Heart left ventricle (tissue), 16 donors: ENCODE measurements around the gene OAS1. TPM values are rescaled to one million over a fixed set of nuclear protein-coding genes. Genes with fewer than 3 reads are reported as not detected.
"Not testable (repeated sequence)": the region's sequence is repeated elsewhere in the genome, so short reads cannot be mapped to it uniquely, and the experiment has no call there.

Experiments used
- ATAC-seq, 4 donors: fragments of 200-7000 bp; cut with Tn5 transposase; one replicate each; pipeline ENCODE4 v1.9.1; 2020 to 2022; ENCODE audit warnings: moderate library complexity in 4 of 4, mild to moderate bottlenecking in 3 of 4, moderate number of reproducible peaks in 1 of 4
- DNase-seq, 5 donors: peaks; one replicate each; pipeline ENCODE4 v3.0.0-alpha.2; 2020
- H3K27ac ChIP-seq, 12 donors: fragments of 200-600 bp; sonication (generic) in 4 of 12; one replicate each; pipeline versions ENCODE4 v1.5.0 to v1.8.0; 2016 to 2022; ENCODE audit warnings: mild to moderate bottlenecking in 2 of 12
- H3K27me3 ChIP-seq, 9 donors: fragments of 200-600 bp; sonication (generic) in 2 of 9; one replicate each; pipeline versions ENCODE4 v1.5.1 to v1.8.0; 2016 to 2022; ENCODE audit warnings: mild to moderate bottlenecking in 3 of 9
- H3K36me3 ChIP-seq, 9 donors: fragments of 200-600 bp; sonication (generic) in 2 of 9; one replicate each; pipeline versions ENCODE4 v1.5.0 to v1.8.0; 2018 to 2022; ENCODE audit warnings: mild to moderate bottlenecking in 2 of 9
- H3K4me1 ChIP-seq, 12 donors: fragments of 200-600 bp; sonication (generic) in 4 of 12; one replicate each; pipeline versions ENCODE4 v1.5.0 to v1.8.0; 2016 to 2022; ENCODE audit warnings: mild to moderate bottlenecking in 3 of 12
- H3K4me3 ChIP-seq, 12 donors: fragments of 200-600 bp; sonication (generic) in 4 of 12; one replicate each; pipeline versions ENCODE4 v1.5.0 to v1.8.0; 2017 to 2022; ENCODE audit warnings: mild to moderate bottlenecking in 9 of 12, moderate library complexity in 4 of 12
- H3K9me3 ChIP-seq, 12 donors: fragments of 200-600 bp; sonication (generic) in 4 of 12; one replicate each; pipeline versions ENCODE4 v1.5.0 to v1.8.0; 2016 to 2022; ENCODE audit warnings: mild to moderate bottlenecking in 1 of 12
- CTCF ChIP-seq, 12 donors: fragments of 200-600 bp; sonication (generic) in 4 of 12; IDR thresholded peaks; one replicate each; pipeline versions ENCODE4 v1.5.0 to v1.8.0; 2018 to 2022; ENCODE audit warnings: antibody characterized with exemption in 12 of 12, mild to moderate bottlenecking in 5 of 12
- POLR2A ChIP-seq, 2 donors: fragments of 450-650 bp; IDR thresholded peaks; one replicate each; pipeline ENCODE4 v1.6.1; 2017; ENCODE audit warnings: antibody characterized with exemption in 2 of 2, mild to moderate bottlenecking in 2 of 2, moderate library complexity in 2 of 2
- WGBS, 4 donors: extraction: QIAGEN DNeasy Blood & Tissue Kit in 2 of 4; methylation state at CpG; one replicate each; pipeline versions ENCODE4 v1.1.5 to v1.1.7; 2013 to 2018; 5-methylcytosine and 5-hydroxymethylcytosine counted together
- intact Hi-C, 10 donors: fragments of 100-400 bp; cut with DNase I; formaldehyde crosslinking; loops; one replicate each; pipeline versions ENCODE4 v1.11.1 to v1.14.2; 2022
- polyA plus RNA-seq, 2 donors: library from polyadenylated mRNA; stranded (reverse); fragments of 200-250 nt; gene quantifications; one replicate each; pipeline ENCODE4 v1.2.3, GENCODE V29; 2013
- total RNA-seq, 9 donors: library from RNA; depleted of rRNA in 2 of 9; stranded (reverse); fragments of >200 nt in 2 of 9; fragmentation: NEBNext Ultra II Directional in 3 of 9; extraction: Animal tissue kit (Norgen Biotek cat#: 25700) in 3 of 9; gene quantifications; one replicate each; pipeline versions ENCODE4 v1.1.0 to v1.2.4, GENCODE V29; 2016 to 2023
- donor health status: ischemic (EF 13 %, LVEDD 7.1; RV severe dilation, severe dysfunction).
- donor health status: healthy with polysubstance abuse.
- donor health status: DM: no; HTN: yes; CAD: no.
- donor health status: DM: no; HTN: no; CAD: no.
- donor health status: ischemic (EF 25% LVEDD 6.9; RV normal size, moderate dysfunction).
- donor health status: ischemic (EF 25% LVEDD 5.7; RV mildly dilated, moderate dysfunction).
- donor health status: healthy.
- donor health status: DM: yes; HTN: yes; CAD: no.
- donor health status: ischemic (EF 35%, LVEDD 5.7; RV mildly dilated, moderate dysfunction).
- donor health status: nonischemic (EF 11% LVEDD 7.7; RV severe dilation, severe dysfunction).
- donor health status: DM: yes; HTN: yes; CAD: no.
- donor health status: PGD.
- donor health status: ischemic (EF 29% LVEDD 5.4; RV normal size, mild dysfunction).
- donor health status: nonischemic (EF 23%, LVEDD 6.1; RV moderate dilation, normal function).

The OAS1 gene
- total and polyA plus RNA-seq, 11 donors: 4.1 to 34.8 (median 5.8) TPM

- DNase-seq (no peak), ATAC-seq (peak in 1 of 4 donors; percentile 10)
- Histone ChIP-seq H3K27ac (peak overlapping the region in 1 of 12 donors; percentile 33), H3K36me3 (peaks cover 0 to 32% (median 8%) of the 10 kb centered on the region in 9 donors), H3K27me3 (no peaks in the 10 kb centered on the region), H3K4me1 (peaks cover 0 to 6% (median 0%) of the 10 kb centered on the region in 12 donors), H3K9me3 (peaks cover 0 to 5% (median 0%) of the 10 kb centered on the region in 12 donors), H3K4me3 (peak overlapping the region in 2 of 12 donors; percentile 5 to 12)
- TF ChIP-seq POLR2A (IDR thresholded peaks at IDR 0.05) (no peak), CTCF (IDR thresholded peaks at IDR 0.05) (no peak)
- intact Hi-C loops: no loop called here
- 43 to 56% (median 50%) methylated on average over 7 of the region's 7 CpGs for WGBS, 4 donors
Measured at GRCh38 chr12:112924986-112925385, 18.2 kb downstream of the OAS1 start.

GRCh38 chr12:112926416-112927033, 19.8 kb downstream of the OAS1 start:
- peaks cover 0 to 16% (median 0%) of the 10 kb centered on the region in 9 donors for H3K36me3 ChIP-seq
- WGBS, 4 donors: 72 to 82% (median 77%) methylated on average over 7 of the region's 7 CpGs
- ATAC-seq, intact Hi-C loops, H3K4me3 ChIP-seq, H3K4me1 ChIP-seq, H3K27me3 ChIP-seq, H3K9me3 ChIP-seq, DNase-seq, H3K27ac ChIP-seq: not testable (repeated sequence)

- WGBS, 4 donors: 63 to 78% (median 66%) methylated on average over 3 of the region's 3 CpGs
- no peak for DNase-seq
- TF ChIP-seq POLR2A (IDR thresholded peaks at IDR 0.05) (no peak), CTCF (IDR thresholded peaks at IDR 0.05) (no peak)
- H3K36me3 ChIP-seq: peaks cover 0 to 18% (median 0%) of the 10 kb centered on the region in 9 donors
- no peak overlapping the region for H3K4me3 ChIP-seq
- H3K9me3 ChIP-seq: peaks cover 0 to 5% (median 0%) of the 10 kb centered on the region in 12 donors
- H3K27ac ChIP-seq: no peak overlapping the region
- intact Hi-C loops: no loop called here
- no peak for ATAC-seq
- H3K4me1 ChIP-seq: peaks cover 0 to 6% (median 0%) of the 10 kb centered on the region in 12 donors
- H3K27me3 ChIP-seq: no peaks in the 10 kb centered on the region
Measured at GRCh38 chr12:112927475-112927874, 20.7 kb downstream of the OAS1 start.

GRCh38 chr12:112927925-112928324, 21.2 kb downstream of the OAS1 start:
- peaks cover 0 to 16% (median 0%) of the 10 kb centered on the region in 9 donors for H3K36me3 ChIP-seq
- WGBS, 4 donors: 47 to 79% (median 61%) methylated on average over 2 of the region's 2 CpGs
- H3K27ac ChIP-seq: no peak overlapping the region
- no peak for ATAC-seq
- H3K4me3 ChIP-seq: no peak overlapping the region
- peaks cover 0 to 6% (median 0%) of the 10 kb centered on the region in 12 donors for H3K4me1 ChIP-seq
- no peak for TF ChIP-seq POLR2A (IDR thresholded peaks at IDR 0.05)
- TF ChIP-seq CTCF (IDR thresholded peaks at IDR 0.05): no peak
- DNase-seq: no peak
- peaks cover 0 to 5% (median 0%) of the 10 kb centered on the region in 12 donors for H3K9me3 ChIP-seq
- intact Hi-C loops: no loop called here
- H3K27me3 ChIP-seq: no peaks in the 10 kb centered on the region
